Measurements from ENCODE around the gene PPP1R27.

PPP1R27 gene

GRCh38 chr17:81803728-81804558, 30.9 kb downstream of the PPP1R27 start, which contains the start of gene GCGR:
Gene GCGR (plus strand): TSS chr17:81804150. CDS start chr17:81809019, 4,869 bp downstream.
- DNase-seq: no peak

DNA sequence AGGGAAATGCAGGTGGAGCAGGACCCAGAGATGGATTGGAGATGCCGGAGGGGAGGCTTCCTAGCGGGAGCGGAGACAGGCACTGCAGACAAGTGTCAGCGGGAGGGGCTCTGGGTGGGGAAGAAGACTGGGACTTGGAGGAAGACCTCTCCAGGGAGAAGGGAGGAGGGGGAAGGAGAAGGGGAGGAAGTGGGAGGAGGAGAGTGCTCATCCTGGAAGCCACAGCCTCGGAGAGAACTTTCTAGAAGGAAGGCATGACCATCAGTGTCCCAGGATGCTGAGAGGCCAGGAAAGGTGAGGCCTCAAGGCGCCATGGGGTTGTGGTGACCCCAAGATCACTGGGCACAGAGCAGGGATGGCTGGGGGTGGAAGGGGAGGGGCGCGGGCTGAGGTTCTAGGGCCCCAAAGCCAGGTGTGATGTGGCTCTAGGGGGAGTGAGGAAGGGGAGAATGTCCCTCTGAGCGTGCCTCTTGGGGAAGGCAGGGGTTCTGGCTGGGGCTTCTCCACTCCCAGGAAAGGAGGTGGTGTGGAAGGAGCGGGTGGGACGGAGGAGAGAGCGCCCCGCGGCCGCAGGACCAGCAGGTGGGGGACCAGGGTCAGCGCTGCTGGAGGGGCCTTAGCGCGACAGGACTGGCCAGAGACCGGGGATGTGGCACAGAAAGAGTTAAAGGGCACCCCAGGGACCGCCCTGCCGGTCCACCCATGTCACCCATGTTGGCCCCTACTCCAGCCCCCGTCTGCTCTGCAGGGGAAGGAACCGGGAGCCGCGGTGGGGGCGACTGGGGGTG, 31.8 kb downstream of the PPP1R27 start:
- DNase-seq: no peak

GRCh38 chr17:81802048-81802758, 32.6 kb downstream of the PPP1R27 start:
- DNase-seq: no peak

- no peak for DNase-seq
Observed at GRCh38 chr17:81801327-81801726, 33.5 kb downstream of the PPP1R27 start.

GRCh38 chr17:81794509-81794908, 40.3 kb downstream of the PPP1R27 start:
- DNase-seq: no peak

- DNase-seq: no peak
Observed at GRCh38 chr17:81794074-81794476, 40.8 kb downstream of the PPP1R27 start.

DNA sequence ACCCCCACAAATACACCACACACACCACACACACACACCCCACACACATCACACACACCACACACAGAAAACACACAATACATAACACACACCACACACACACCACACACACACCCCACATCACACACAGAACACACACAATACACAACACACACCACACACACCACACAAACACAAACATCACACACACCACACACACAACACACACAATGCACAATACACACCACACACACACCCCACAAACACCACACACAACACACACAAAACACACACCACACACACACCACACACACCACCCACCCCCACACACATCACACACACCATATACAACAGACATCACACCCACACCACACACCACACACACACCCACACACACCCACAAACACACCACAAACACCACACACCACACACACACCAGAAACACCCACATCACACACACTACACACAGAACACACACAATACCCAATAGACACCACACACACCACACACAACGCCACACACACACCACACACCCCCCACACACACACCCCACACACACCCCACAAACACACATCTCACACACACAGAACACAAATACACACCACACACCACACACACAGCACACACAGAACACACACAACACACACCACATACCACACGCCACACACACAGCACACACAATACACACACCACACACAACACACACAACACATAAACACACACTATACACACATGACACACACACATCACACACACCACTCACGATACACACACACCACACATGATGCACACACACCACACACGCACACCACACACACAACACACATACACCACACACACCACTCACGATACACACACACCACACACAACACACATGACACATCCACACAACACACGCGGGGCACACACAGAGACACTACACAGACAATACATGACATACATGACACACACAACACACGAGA, 41.9 kb downstream of the PPP1R27 start:
- no peak for DNase-seq
